ENCODE results near the gene SOD2.
"Not testable (repeated sequence)": the region's sequence is repeated elsewhere in the genome, so short reads cannot be mapped to it uniquely, and the experiment has no call there.

The SOD2 gene

DNA sequence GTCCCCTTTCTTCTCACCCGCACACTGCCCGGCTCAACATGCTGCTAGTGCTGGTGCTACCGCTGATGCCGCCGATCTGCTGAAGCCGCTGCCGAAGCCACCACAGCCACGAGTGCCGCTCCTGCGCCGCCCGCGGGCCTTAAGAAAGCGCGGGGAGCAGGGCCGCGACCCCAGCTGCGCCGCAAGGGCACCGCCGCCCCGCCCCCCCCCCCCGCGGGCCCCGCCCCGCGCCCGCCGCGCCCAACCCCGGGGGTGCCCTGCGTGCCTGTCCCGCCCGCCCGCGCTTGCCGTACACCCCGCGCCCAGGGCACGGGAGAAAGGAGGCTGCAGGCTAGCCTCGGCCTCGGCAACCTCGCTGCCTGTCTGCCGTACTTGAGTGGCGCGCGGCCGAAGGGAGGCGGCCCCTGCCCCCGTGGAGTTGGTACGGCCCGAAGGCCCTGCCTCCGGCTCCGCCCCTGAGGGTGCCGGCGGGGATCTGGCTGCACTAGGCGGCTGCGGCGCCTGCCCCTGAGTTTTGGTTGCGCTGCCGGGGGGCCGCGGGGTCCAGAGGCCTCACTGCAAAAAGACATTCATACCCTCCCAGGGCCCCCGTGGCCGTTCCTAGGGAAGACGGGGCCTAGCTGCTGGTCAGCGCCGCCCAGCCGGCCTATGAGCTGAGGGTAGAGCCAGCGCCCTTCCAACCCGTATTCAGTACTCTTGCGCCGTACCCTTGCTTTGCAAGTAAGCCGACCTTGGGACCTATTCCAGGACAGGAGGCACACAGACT lies at the start of gene SOD2:
Gene SOD2, minus strand, starts transcription at position 114 of the 766 bp plus-strand sequence. Its CDS starts 74 bp downstream, at position 40.
- DNase-seq (ENCODE audit: low read depth, low spot score): peak; percentile 61

DNA sequence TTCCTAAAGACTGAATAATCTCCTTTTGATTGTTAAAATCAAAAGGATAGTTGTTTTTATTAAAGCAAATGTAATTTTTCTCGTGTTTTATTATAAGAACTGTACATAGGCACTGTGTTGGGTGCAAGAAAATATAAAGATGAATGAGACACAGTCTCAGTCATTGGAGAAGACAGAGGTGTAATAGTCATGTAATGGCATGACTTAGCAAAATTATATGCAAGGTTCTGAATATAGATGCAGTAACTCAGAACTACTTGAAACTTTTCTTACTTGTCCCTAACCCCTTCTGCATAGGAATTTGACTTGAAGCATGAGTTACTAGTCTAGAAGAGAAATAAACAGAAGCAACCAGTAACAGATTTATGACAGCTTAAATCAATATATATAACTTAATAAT lies 49.1 kb upstream of the SOD2 start:
- no peak for DNase-seq (ENCODE audit: low read depth, low spot score)

DNA sequence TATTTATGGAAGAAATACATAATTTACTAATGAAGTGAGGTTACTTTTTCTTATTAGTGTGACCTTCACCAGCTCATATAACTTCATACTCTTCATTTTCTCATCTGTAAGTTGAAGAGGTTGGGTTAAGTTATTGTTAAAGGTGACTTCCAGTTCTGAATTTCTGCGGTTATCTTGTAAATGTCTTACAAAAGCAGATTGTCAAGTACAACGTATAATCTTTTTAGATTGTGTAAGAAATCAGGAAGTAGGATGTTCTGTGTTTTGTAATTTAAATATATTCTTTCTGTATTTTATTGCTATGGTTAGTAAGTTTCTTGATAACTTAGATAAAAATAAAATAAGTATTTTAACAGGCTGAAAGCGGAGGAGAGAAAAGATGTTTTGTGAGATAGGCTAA lies 46.3 kb upstream of the SOD2 start:
- DNase-seq (ENCODE audit: low read depth, low spot score): no peak

DNA sequence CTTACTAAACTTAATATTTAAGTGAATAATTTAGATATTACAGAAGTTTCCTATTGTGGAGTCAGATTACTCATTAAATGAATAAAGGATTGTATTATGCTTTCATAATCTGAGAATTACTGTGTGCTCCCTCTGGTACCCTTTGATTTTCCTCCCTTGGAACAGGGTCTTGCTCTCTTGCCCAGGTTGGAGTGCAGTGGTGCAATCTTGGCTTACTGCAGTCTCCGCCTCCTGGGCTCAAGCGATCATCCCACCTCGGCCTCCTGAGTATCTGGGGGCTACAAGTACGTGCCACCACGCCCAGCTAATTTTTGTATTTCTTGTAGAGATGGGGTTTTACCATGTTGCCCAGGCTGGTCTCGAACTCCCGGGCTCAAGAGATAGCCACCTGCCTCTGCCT lies 43.9 kb upstream of the SOD2 start:
- no peak for DNase-seq (ENCODE audit: low read depth, low spot score)

DNA sequence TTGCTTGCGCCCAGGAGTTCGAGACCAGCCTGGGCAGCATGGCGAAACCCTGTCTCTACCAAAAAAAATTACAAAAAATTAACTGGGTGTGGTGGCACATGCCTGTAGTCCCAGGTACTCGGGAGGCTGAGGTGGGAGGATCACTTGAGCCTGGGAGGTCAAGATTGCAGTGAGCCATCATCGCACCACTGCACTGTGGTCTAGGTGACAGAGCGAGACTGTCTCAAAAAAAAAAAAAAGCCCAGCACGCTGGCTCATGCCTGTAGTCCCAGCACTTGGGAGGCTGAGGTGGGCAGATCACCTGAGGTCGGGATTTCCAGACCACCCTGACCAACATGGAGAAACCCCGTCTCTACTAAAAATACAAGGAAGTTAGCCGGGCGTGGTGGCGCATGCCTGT lies 40.4 kb upstream of the SOD2 start:
- DNase-seq (ENCODE audit: low read depth, low spot score): not testable (repeated sequence)

DNA sequence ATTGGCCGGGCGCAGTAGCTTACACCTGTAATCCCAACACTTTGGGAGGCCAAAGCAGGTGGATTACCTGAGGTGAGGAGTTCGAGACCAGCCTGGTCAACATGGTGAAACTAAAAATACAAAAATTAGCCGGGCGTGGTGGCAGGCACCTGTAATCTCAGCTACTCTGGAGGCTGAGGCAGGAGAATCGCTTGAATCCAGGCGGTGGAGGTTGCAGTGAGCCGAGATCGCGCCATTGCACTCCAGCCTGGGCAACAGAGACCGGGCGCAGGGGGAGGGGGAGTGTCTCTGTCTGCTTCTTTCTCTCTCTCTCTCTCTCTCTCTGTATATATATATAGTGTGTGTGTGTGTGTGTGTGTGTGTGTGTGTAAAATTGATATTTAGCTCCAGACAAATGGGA lies 39.5 kb upstream of the SOD2 start:
- not testable (repeated sequence) for DNase-seq (ENCODE audit: low read depth, low spot score)

DNA sequence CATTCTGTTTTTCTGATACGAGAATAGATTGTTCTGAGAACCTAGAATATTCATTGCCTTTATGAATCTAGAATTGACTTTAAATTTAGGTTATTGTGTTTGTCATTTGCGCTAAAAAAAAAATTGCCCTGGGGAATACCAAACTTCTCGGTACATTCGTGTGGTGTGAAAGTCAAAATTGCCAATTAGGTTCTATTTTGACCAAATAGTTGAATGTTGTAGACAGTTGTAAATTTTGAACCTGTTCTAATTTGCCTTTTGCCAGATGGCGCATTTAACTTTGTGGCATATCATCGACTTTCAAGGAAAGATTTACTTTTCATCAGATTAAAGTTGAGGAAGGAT lies 37.3 kb upstream of the SOD2 start:
- no peak for DNase-seq (ENCODE audit: low read depth, low spot score)

DNA sequence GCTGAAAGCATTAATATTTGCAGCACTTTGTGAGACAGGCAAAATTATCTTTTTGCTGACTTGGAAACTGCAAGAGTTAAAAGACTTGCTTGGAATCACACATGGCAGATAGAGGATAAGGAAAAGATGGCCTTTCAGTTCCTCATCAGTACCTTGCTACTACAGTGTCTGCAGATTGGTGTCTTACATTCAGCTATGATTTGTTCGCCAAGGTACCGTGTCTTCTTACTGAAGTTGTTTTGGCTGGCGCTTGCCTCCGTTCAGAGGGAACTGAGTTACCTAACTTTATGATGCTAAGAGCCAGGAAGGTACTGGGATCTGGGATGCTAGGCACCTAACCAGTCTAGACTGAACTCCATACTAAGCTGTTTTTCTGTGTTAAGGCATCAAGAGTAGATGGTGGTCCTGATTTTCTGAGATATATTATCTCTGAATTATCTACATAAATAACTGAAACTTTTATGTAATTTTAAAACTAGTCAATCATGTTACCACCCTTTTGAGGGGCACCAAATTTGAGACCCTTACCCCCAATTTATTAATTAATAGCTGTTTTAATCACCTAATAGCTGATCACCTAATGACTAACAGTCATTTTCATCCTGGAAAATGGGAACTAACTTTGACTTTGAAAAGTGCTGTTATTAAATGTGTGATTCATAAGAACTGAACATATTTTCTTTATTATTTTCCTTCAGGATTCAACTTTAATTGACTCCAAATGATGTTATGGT lies 36.7 kb upstream of the SOD2 start:
- DNase-seq (ENCODE audit: low read depth, low spot score): no peak

DNA sequence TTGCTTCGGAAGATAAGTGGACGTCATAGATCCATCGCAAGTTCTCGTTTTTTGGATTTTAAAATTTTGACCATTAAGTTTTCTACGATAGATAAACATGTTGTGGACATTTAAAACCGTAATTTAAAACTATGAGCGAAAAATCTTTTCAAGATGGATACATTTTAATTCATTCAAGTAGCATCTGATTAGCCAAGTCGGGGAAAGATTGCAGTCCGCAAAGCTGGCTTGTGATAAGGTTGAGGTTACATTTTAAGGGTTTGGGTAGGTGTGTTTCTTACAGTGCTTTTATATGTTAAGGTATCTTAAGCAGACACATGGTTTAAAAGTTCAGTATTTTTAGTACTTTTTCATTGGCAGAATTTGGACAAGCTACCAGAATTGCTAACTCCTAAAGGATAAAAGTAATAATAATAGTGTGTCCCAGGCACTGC lies 35.5 kb upstream of the SOD2 start:
- no peak for DNase-seq (ENCODE audit: low read depth, low spot score)

DNA sequence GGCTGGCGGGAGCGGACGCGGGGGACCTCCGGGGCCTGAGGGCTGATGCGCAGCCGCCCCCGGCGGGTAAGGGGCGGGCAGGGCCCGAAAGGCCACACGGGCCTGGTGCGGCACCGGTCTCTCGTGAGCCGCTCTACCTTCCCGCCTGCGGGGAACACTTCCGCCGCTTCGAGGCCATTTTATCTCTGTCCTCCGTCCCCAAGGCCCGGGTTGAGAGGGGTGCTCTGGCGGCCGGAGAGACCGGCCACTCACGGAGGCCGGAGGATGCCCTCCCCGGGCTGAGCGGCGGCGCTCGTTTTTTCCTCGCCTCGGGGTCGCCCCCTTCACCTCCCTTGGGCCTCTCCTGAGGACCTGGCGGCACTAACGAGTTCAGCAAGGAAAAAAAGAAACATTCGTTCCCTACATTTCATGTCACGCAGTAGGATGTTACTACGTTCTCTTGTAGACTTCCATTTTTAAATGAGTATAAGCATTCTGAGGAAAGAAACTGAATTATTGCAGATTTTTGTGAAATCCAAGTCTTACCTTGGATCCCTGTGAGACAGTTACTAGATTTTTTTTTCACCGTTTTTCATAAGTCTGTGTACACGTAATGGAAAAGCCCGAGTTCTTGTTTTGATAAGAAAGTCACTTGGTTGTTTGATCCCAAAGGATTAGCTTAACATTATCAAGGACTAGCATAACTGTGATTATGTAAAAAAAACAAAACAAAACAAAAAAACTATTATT lies 34.8 kb upstream of the SOD2 start:
- no peak for DNase-seq (ENCODE audit: low read depth, low spot score)

DNA sequence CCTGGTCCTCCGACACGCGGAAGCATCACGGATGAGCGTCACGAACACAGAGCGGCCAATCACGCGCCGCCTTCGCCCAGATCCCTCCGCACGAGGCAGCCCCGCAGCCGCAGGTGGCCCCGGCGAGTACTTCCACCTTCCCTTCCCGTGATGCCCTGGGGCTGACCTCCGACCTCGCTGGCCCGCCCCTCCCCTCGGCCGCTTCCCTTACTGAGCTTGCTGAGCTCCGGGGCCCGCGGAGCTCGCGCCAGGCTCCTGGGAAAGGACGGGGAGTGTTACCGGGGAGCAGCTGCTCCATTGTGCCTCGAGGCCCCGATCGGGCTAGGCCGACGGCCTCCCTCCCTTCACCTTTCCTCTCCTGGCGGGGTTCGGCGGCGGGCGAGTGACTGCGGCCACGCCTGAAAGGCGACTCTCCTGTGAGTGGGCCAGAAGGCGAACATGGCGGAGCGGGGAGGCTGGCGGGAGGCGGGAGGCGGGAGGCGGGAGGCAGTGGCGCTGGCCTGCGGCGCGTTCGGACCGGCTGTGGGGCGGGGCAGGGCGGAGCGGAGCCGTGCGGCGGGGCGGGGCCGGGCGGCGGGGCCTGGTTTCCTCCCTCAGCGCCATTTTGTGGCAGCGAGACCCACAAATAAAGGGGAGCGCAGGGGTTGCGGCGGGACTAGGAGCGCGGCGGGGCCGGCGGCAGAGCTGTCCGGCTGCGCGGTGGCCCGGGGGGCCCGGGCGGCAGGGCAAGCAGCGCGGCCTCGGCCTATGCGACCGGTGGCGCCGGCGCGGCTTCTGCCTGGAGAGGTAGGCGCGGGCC lies 34.1 kb upstream of the SOD2 start, which contains the start of gene WTAP:
Gene WTAP, plus strand, starts transcription at position 589 of the 799 bp plus-strand sequence. CDS start 8,760 bp downstream, outside the sequence.
- peak; percentile 92 for DNase-seq (ENCODE audit: low read depth, low spot score)

DNA sequence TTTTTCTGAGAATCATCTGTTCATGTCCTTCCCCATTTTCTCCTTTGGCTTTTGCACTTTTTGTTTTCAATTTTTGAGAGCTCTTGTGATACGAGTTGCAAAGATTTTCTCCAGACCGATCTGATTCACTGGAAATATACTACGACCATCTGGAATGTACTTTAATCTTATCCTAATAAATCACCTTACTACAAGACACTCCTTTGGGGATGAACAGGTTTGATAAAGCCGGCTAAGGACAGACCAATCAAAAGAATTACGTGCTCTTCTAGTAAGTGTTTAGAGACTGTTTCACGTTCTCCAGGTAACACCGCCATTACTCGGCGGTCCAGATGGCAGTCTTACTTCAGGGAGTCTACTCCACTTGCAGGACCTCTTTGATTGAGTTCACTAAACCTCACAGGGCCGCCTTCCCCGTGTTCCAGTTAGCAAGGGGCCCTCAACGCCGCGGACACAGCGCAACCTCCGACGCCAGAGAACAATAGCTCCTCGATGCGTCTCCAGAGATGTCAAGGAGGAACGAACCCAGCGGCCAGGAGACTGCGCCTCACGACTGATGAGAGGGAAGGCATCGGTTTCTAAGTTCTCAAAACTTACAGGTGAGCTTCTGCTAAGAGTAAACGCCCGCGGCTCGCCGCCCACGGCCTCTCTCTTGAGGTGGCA lies 33.3 kb upstream of the SOD2 start:
- DNase-seq (ENCODE audit: low read depth, low spot score): no peak

DNA sequence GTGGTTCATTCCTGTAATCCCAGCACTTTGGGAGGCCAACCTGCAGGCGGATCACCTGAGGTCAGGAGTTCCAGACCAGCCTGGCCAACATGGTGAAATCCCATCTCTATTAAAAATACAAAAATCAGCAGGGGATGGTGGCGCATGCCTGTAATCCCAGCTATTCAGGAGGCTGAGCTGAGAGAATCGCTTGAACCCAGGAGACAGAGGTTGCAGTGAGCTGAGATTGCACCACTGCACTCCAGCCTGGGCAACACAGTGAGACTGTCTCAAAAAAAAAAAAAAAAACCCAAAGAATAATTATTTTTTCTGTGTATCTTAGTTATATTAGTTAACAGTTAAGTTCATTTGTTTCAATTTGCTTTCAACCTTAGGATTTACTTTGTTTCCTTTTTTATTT lies 32.2 kb upstream of the SOD2 start:
- not testable (repeated sequence) for DNase-seq (ENCODE audit: low read depth, low spot score)

DNA sequence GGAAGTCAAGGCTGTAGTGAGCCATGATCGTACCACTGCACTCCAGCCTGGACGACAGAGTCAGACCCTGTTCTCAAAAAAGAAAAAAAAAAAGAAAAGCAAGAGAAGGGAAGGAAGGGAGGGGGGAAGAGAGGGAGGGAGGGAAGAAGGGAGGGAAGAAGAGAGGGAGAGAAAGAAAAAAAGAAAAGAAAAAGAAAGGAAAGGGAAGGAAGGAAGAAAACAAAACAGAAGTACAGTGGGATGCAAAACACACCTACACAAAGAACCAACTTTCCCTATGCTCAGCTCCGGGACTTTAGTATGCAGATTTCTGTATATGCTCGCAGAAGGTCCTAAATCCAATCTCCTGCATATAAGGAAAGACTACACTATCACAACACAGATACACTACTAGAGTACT lies 31.7 kb upstream of the SOD2 start:
- no peak for DNase-seq (ENCODE audit: low read depth, low spot score)

DNA sequence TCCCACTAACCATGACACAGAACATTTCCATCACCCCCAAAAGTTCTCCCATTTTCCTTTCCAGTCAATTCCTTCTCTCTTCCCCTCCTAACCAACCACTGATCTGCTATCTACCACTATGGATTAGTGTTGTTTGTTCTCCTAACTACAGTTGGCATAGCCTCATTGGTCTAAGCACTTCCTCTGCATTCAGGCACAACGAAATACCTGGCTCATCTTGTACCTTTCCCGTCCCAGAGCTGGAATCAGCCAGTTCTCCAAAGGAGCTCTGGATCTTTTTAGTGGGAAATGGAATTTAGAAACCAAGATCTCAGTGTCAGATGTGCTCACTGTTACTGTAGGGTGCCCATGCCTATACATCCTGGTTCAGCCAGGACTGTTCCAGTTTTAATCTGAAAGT lies 30.2 kb upstream of the SOD2 start:
- DNase-seq (ENCODE audit: low read depth, low spot score): no peak

DNA sequence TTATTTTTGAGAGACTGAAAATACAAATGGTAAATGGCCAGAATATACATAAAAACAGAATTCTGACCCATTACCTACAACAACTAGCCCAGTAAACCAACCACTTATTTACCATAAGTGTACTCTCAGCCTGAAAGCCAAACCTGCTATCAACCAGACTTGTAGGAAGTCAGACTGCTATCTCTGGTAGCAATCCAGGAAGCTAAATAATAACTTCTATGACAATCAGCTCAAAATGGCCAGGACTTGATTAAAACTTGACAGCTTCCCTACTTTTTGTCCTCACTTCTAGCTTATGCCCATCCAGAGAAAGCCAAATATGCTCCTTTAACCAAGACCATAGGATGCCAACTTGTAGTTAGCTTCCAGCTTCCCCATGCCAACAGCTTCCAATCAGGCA lies 29.6 kb upstream of the SOD2 start:
- no peak for DNase-seq (ENCODE audit: low read depth, low spot score)

DNA sequence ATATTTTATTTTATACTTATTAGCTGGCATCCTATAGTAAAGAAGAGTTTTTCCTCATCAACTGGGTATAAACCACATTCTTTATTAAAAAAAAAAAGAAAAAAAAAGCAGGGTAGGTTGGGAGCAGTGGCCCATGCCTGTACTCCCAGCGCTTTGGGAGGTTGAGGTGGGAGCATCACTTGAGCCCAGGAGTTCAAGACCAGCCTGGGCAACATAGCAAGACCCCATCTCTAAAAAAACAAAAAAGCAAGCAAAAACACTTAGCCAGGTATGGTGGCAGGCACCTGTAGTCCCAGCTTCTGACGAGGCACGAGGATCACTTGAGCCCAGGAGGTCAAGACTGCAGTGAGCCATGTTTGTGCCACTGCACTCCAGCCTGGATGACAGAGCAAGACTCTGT lies 28.9 kb upstream of the SOD2 start:
- DNase-seq (ENCODE audit: low read depth, low spot score): not testable (repeated sequence)

DNA sequence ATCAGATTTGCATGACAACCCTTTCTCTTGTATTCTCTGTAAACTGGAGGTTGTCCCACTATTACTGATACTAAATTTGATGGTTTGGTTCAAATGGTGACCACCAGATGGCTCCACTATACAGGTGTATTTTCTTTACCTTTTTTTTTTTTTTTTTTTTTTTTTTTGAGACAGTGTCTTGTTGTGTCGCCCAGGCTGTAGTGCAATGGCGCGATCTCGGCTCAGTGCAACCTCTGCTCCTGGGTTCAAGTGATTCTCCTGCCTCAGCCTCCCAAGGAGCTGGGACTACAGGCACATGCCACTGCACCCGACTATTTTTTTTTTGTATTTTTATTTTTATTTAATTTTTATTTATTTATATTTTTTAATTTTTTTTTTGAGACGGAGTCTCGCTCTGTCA lies 27.7 kb upstream of the SOD2 start:
- no peak for DNase-seq (ENCODE audit: low read depth, low spot score)

DNA sequence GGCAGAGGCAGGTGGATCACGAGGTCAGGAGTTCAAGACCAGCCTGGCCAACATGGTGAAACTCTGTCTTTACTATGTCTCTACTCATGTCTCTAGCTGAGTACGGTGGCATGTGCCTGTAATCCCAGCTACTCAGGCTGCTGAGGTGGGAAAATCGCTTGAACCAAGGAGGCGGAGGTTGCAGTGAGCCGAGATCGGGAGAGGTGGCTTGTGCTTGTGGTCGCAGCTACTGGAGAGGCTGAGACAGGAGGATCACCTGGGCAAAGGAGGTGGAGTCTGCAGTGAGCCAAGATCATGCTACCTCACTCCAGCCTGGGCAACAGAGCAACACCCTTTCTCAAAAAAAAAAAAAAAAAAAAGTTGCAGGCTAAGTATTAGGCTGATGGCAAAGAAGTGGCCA lies 26.2 kb upstream of the SOD2 start:
- DNase-seq (ENCODE audit: low read depth, low spot score): no peak

DNA sequence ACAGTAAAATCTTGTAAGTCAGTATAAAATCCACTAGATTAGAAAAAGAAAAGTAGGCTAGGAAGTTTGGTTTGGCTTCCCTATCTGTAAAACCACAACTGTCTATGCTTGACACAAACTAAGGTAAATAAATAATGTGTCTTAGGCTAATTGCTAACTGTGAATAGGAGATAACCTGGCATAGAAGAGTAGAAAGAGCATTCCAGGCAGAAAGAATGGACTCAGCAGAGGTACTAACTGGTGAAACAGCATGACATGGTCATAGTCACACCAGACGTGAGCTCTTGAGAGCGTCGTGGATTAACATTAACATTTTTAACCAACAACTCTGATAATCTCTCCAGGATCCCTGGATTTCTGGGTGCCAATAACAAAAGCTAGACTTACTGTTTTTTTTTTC lies 25.6 kb upstream of the SOD2 start:
- DNase-seq (ENCODE audit: low read depth, low spot score): no peak

All from brain pericyte (primary cell).